Erythroblast (primary cell): ENCODE results near the gene CAV2.

Source experiments
- GATA1 ChIP-seq: IDR thresholded peaks from 2 replicates; pipeline ENCODE4 v1.6.1; 2011; ENCODE audit warnings: low read depth, mild to moderate bottlenecking, control low read depth, low read length, moderate library complexity
- POLR2A ChIP-seq: IDR thresholded peaks from 2 replicates; pipeline ENCODE4 v1.6.1; 2011; ENCODE audit warnings: mild to moderate bottlenecking, low read length

DNA sequence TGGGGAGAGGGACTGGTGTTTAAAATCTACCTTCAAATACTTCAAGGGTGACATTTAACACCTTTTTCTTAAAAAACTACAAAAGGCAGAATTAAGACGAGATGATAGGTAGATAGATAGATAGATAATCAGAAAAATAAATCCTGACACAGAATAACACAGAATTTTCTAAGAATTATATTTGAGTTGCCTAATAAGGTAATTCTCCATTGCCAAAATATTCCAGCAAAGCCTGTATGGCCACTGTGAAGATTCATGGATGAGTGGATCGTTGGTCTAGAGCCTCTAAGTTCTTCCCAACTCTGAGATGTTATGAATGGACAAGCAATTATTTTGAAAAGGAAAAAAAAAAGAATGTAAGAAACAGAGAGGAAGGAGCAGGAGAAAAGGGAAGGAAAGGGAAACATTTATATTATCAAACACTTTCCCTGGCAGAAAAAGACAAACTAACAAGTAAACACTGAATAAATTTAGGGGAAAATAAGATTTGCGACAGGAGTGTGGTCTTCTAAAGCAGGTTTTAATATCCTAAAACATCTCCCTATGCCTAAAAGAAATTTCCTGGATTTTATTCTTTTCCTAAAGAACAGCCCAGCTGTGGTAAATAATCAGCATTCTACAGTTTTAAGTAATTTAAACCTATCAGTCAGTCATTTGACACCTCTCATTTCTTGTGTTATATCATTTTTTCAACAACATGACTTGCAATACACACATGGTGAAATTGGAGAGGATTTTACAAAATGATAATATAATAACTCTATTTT, 7.5 kb upstream of the CAV2 start:
- TF ChIP-seq POLR2A: no peak
- no peak for TF ChIP-seq GATA1
